ENCODE measurements around the gene CDCA8.
"Not testable (repeated sequence)": the region's sequence is repeated elsewhere in the genome, so short reads cannot be mapped to it uniquely, and the experiment has no call there.

The CDCA8 gene

DNA sequence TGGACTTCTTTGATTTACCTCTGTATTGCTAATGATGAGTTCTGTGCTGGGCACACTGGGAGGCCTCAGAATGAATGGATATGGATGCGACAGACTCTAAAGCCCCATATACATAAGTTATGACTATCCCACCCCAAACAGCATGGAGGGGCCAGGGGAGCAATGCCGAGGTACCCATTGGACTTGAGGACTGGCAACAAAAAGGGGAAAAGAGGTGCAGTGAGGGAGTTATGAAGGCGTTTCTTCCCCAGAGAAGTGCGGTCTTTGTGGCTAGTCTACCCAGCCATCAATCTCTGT is 15.2 kb upstream of the CDCA8 start:
- no peaks in the 10 kb centered on the region for H3K36me3 ChIP-seq (ENCODE audit: control insufficient read depth, insufficient read depth, low read length)
- no peak overlapping the region for H3K9ac ChIP-seq (ENCODE audit: low read length)
- peaks cover 5% of the 10 kb centered on the region for H3K4me1 ChIP-seq (ENCODE audit: control insufficient read depth, insufficient read depth, low read length)
- no peak overlapping the region for H3K4me3 ChIP-seq (ENCODE audit: low read length)
- H3K9me3 ChIP-seq (ENCODE audit: control insufficient read depth, low read length), result no peaks in the 10 kb centered on the region
- H3K27me3 ChIP-seq (ENCODE audit: control insufficient read depth, insufficient read depth, low read length), result peaks cover 12% of the 10 kb centered on the region

DNA sequence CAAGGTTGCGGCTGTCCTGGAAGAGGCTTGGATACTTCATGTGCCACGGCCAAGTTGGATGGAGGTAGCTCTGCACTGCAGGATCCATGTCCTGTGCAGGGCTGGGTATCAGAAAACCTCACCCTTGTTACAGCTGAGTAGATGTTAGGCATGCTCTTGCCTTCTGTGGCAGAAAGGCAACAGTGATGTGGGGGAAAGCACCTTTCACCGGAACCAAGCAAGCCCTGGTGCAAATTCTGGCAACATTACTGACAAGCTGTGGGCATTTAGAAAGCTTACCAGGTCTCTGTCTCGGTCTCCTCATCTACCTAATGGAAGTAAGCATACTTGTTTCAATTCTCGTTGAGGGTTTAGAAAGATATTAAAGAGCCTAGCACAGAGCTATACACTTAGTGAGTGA is 14.5 kb upstream of the CDCA8 start:
- Histone ChIP-seq H3K4me3 (ENCODE audit: low read length) (no peak overlapping the region), H3K36me3 (ENCODE audit: control insufficient read depth, insufficient read depth, low read length) (no peaks in the 10 kb centered on the region), H3K9ac (ENCODE audit: low read length) (no peak overlapping the region), H3K27me3 (ENCODE audit: control insufficient read depth, insufficient read depth, low read length) (peaks cover 6% of the 10 kb centered on the region), H3K9me3 (ENCODE audit: control insufficient read depth, low read length) (no peaks in the 10 kb centered on the region), H3K4me1 (ENCODE audit: control insufficient read depth, insufficient read depth, low read length) (peaks cover 5% of the 10 kb centered on the region)

- Histone ChIP-seq H3K27me3 (ENCODE audit: control insufficient read depth, insufficient read depth, low read length) (peaks cover 1% of the 10 kb centered on the region), H3K4me3 (ENCODE audit: low read length) (no peak overlapping the region), H3K36me3 (ENCODE audit: control insufficient read depth, insufficient read depth, low read length) (no peaks in the 10 kb centered on the region), H3K4me1 (ENCODE audit: control insufficient read depth, insufficient read depth, low read length) (no peaks in the 10 kb centered on the region), H3K9ac (ENCODE audit: low read length) (no peak overlapping the region), H3K9me3 (ENCODE audit: control insufficient read depth, low read length) (no peaks in the 10 kb centered on the region)
These were observed 11.4 kb upstream of the CDCA8 start for GRCh38 chr1:37680933-37681332.

- no peak overlapping the region for H3K9ac ChIP-seq (ENCODE audit: low read length)
These were observed 9.9 kb upstream of the CDCA8 start for GRCh38 chr1:37682334-37682987.

GRCh38 chr1:37684182-37684581 is 8.1 kb upstream of the CDCA8 start:
- not testable (repeated sequence) for H3K27me3 ChIP-seq (ENCODE audit: control insufficient read depth, insufficient read depth, low read length); H3K9ac ChIP-seq (ENCODE audit: low read length); H3K36me3 ChIP-seq (ENCODE audit: control insufficient read depth, insufficient read depth, low read length); H3K4me1 ChIP-seq (ENCODE audit: control insufficient read depth, insufficient read depth, low read length); H3K4me3 ChIP-seq (ENCODE audit: low read length); H3K9me3 ChIP-seq (ENCODE audit: control insufficient read depth, low read length)

More at GRCh38 chr1:37682334-37682987, 9.9 kb upstream of the CDCA8 start:
- H3K27me3 ChIP-seq (ENCODE audit: control insufficient read depth, insufficient read depth, low read length), result no peaks in the 10 kb centered on the region
- no peaks in the 10 kb centered on the region for H3K4me1 ChIP-seq (ENCODE audit: control insufficient read depth, insufficient read depth, low read length)
- no peaks in the 10 kb centered on the region for H3K9me3 ChIP-seq (ENCODE audit: control insufficient read depth, low read length)
- H3K36me3 ChIP-seq (ENCODE audit: control insufficient read depth, insufficient read depth, low read length), result no peaks in the 10 kb centered on the region
- H3K4me3 ChIP-seq (ENCODE audit: low read length), result no peak overlapping the region

DNA sequence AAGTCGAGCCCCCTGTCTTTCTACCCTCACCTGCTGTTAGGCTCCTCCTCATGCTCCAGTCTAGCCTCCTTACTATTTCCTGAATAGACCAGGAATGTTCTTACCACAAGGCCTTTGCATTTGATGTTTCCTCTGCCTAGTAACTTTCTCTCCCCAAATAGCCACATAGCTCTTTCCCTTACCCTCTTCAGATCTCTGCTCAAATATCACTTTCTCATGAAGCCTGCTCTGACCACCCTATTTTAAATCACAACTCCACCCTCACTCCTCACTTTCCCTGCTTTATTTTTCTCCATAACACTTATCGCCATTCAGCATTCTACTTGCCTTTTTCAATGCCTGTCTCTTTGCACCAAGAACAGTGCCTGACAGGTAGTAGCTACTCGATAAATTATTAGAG is 6.6 kb upstream of the CDCA8 start:
- no peak overlapping the region for H3K4me3 ChIP-seq (ENCODE audit: low read length)
- no peaks in the 10 kb centered on the region for H3K36me3 ChIP-seq (ENCODE audit: control insufficient read depth, insufficient read depth, low read length)

GRCh38 chr1:37687764-37688163 is 4.6 kb upstream of the CDCA8 start:
- H3K36me3 ChIP-seq (ENCODE audit: control insufficient read depth, insufficient read depth, low read length); H3K9me3 ChIP-seq (ENCODE audit: control insufficient read depth, low read length); H3K27me3 ChIP-seq (ENCODE audit: control insufficient read depth, insufficient read depth, low read length); H3K9ac ChIP-seq (ENCODE audit: low read length); H3K4me3 ChIP-seq (ENCODE audit: low read length): not testable (repeated sequence)
- peaks cover 19% of the 10 kb centered on the region for H3K4me1 ChIP-seq (ENCODE audit: control insufficient read depth, insufficient read depth, low read length)

More for the DNA sequence above, 6.6 kb upstream of the CDCA8 start:
- H3K9me3 ChIP-seq (ENCODE audit: control insufficient read depth, low read length), result no peaks in the 10 kb centered on the region
- H3K9ac ChIP-seq (ENCODE audit: low read length), result no peak overlapping the region
- H3K4me1 ChIP-seq (ENCODE audit: control insufficient read depth, insufficient read depth, low read length), result peaks cover 12% of the 10 kb centered on the region
- H3K27me3 ChIP-seq (ENCODE audit: control insufficient read depth, insufficient read depth, low read length), result no peaks in the 10 kb centered on the region

DNA sequence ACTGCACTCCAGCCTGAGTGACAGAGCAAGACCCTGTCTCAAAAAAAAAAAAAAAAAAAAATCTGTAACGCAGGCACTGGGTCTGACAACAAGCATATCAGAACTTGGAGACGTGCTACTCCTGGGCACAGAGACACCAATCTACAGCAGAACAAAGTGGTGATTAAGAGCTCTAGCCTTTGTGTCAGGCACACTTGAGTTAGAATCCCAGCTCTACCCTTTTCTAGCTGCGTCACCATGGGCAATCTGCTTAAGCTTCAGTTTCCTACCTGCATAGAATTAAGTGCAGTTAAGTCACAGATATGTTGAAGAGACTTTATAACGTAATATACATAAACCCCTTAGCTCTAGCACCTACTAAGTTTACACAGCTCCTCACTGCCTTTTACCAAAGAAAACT is 3.4 kb upstream of the CDCA8 start:
- no peaks in the 10 kb centered on the region for H3K36me3 ChIP-seq (ENCODE audit: control insufficient read depth, insufficient read depth, low read length)
- H3K27me3 ChIP-seq (ENCODE audit: control insufficient read depth, insufficient read depth, low read length), result no peaks in the 10 kb centered on the region
- no peak overlapping the region for H3K4me3 ChIP-seq (ENCODE audit: low read length)
- no peaks in the 10 kb centered on the region for H3K9me3 ChIP-seq (ENCODE audit: control insufficient read depth, low read length)
- peaks cover 19% of the 10 kb centered on the region for H3K4me1 ChIP-seq (ENCODE audit: control insufficient read depth, insufficient read depth, low read length)
- no peak overlapping the region for H3K9ac ChIP-seq (ENCODE audit: low read length)

- Histone ChIP-seq H3K9me3 (ENCODE audit: control insufficient read depth, low read length) (no peaks in the 10 kb centered on the region), H3K27me3 (ENCODE audit: control insufficient read depth, insufficient read depth, low read length) (no peaks in the 10 kb centered on the region), H3K4me1 (ENCODE audit: control insufficient read depth, insufficient read depth, low read length) (peaks cover 29% of the 10 kb centered on the region)
These were observed 729 bp upstream of the CDCA8 start for GRCh38 chr1:37691497-37692077.

GRCh38 chr1:37692834-37693175 is 489 bp downstream of the CDCA8 start:
- Histone ChIP-seq H3K27me3 (ENCODE audit: control insufficient read depth, insufficient read depth, low read length) (no peaks in the 10 kb centered on the region), H3K4me3 (ENCODE audit: low read length) (peak overlapping the region; percentile 75), H3K9ac (ENCODE audit: low read length) (peak overlapping the region; percentile 82), H3K36me3 (ENCODE audit: control insufficient read depth, insufficient read depth, low read length) (no peaks in the 10 kb centered on the region), H3K9me3 (ENCODE audit: control insufficient read depth, low read length) (no peaks in the 10 kb centered on the region), H3K4me1 (ENCODE audit: control insufficient read depth, insufficient read depth, low read length) (peaks cover 39% of the 10 kb centered on the region)

More at GRCh38 chr1:37691497-37692077, 729 bp upstream of the CDCA8 start:
- no peaks in the 10 kb centered on the region for H3K36me3 ChIP-seq (ENCODE audit: control insufficient read depth, insufficient read depth, low read length)
- peak overlapping the region; percentile 81 for H3K4me3 ChIP-seq (ENCODE audit: low read length)
- peak overlapping the region; percentile 82 for H3K9ac ChIP-seq (ENCODE audit: low read length)

DNA sequence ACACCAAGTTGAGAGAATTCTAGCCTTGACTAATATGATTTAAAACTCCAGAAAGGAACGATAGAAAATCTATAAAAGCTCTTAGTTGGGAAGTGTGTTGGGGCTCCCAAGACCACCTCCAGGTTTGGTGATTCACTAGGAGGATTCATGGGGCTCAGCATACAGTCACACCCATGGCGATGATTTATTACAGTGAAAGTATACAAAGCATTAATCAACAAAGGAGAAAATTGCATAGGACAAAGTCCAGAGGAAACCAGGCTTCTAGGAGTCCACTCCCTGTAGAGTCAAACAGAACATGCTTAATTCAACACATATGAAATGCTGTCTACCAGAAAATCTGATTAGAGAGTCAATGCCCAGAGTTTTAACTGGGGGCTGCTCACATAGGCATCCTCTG is 4.8 kb downstream of the CDCA8 start:
- Histone ChIP-seq H3K4me1 (ENCODE audit: control insufficient read depth, insufficient read depth, low read length) (peaks cover 29% of the 10 kb centered on the region), H3K9me3 (ENCODE audit: control insufficient read depth, low read length) (no peaks in the 10 kb centered on the region), H3K9ac (ENCODE audit: low read length) (peak overlapping the region; percentile 41), H3K36me3 (ENCODE audit: control insufficient read depth, insufficient read depth, low read length) (no peaks in the 10 kb centered on the region), H3K27me3 (ENCODE audit: control insufficient read depth, insufficient read depth, low read length) (no peaks in the 10 kb centered on the region), H3K4me3 (ENCODE audit: low read length) (peak overlapping the region; percentile 18)

DNA sequence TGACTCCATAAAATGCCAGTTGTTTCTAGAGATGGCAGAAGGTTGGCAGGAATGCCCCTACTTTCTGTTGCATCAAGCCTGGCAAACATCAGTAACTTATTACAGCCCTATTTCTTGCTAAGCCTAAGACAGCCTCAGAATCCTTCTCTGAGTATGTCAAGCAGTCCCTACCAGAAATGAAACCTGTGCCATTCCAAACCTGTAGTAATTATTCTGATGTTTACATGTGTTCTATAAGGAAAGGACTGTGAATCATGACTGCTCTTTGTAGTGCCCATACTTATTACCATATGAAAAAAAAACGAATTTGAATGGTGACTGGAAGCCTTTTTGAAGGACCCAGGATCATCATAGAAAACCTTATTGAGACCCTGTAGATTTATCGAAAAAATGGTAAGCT is 5.4 kb downstream of the CDCA8 start:
- Histone ChIP-seq H3K4me1 (ENCODE audit: control insufficient read depth, insufficient read depth, low read length) (peaks cover 29% of the 10 kb centered on the region), H3K4me3 (ENCODE audit: low read length) (peak overlapping the region; percentile 18), H3K9me3 (ENCODE audit: control insufficient read depth, low read length) (no peaks in the 10 kb centered on the region), H3K9ac (ENCODE audit: low read length) (peak overlapping the region; percentile 41), H3K27me3 (ENCODE audit: control insufficient read depth, insufficient read depth, low read length) (no peaks in the 10 kb centered on the region), H3K36me3 (ENCODE audit: control insufficient read depth, insufficient read depth, low read length) (no peaks in the 10 kb centered on the region)

- Histone ChIP-seq H3K27me3 (ENCODE audit: control insufficient read depth, insufficient read depth, low read length) (no peaks in the 10 kb centered on the region), H3K4me3 (ENCODE audit: low read length) (no peak overlapping the region), H3K4me1 (ENCODE audit: control insufficient read depth, insufficient read depth, low read length) (peaks cover 29% of the 10 kb centered on the region), H3K9me3 (ENCODE audit: control insufficient read depth, low read length) (no peaks in the 10 kb centered on the region), H3K9ac (ENCODE audit: low read length) (no peak overlapping the region), H3K36me3 (ENCODE audit: control insufficient read depth, insufficient read depth, low read length) (no peaks in the 10 kb centered on the region)
These were observed 6.8 kb downstream of the CDCA8 start for GRCh38 chr1:37699147-37699546.

Data from mucosa of stomach (tissue), 1 donor.